Measurements from ENCODE around the gene MAP1LC3C.

GRCh38 chr1:241976229-241976628, 22.7 kb downstream of the MAP1LC3C start:
- TF ChIP-seq CTCF (IDR thresholded peaks at IDR 0.05; ENCODE audit: poor library complexity) = no peak
- no peak for TF ChIP-seq EZH2 (IDR thresholded peaks at IDR 0.05; ENCODE audit: borderline replicate concordance)

All from hepatocyte (in vitro differentiated cells).